GM11168 (cell line): ENCODE data around the gene HSF4.
"Not testable (repeated sequence)": the region's sequence is repeated elsewhere in the genome, so short reads cannot be mapped to it uniquely, and the experiment has no call there.

ENCODE experiments used
- in situ Hi-C: fragments of 300-500 bp; cut with MboI; formaldehyde crosslinking; loops from one replicate; pipeline ENCODE4 v1.12.0; 2022; ENCODE audit warnings: low sequenced_read_pairs; ENCODE audit not compliant: unreplicated experiment

Gene HSF4

GRCh38 chr16:67164599-67165061 is at the start of gene HSF4:
Gene HSF4, plus strand, starts transcription at chr16:67164745. Its CDS starts 67 bp downstream, at chr16:67164812.
- in situ Hi-C loops = no loop called here

GRCh38 chr16:67114793-67115192 is 49.8 kb upstream of the HSF4 start:
- in situ Hi-C loops = no loop called here

GRCh38 chr16:67115639-67116038 is 48.9 kb upstream of the HSF4 start:
- in situ Hi-C loops = no loop called here

GRCh38 chr16:67116388-67117311 is 47.9 kb upstream of the HSF4 start:
- in situ Hi-C loops = no loop called here

- in situ Hi-C loops = no loop called here
These were observed 46.8 kb upstream of the HSF4 start for GRCh38 chr16:67117716-67118115.

GRCh38 chr16:67120025-67120424 is 44.5 kb upstream of the HSF4 start:
- in situ Hi-C loops = no loop called here

GRCh38 chr16:67122799-67123198 is 41.7 kb upstream of the HSF4 start:
- in situ Hi-C loops = not testable (repeated sequence)

- in situ Hi-C loops = no loop called here
These were observed 36.1 kb upstream of the HSF4 start for GRCh38 chr16:67128417-67128816.

GRCh38 chr16:67128887-67129286 is 35.7 kb upstream of the HSF4 start:
- in situ Hi-C loops = no loop called here

- in situ Hi-C loops = no loop called here
These were observed 35.1 kb upstream of the HSF4 start for GRCh38 chr16:67129422-67129821.

- in situ Hi-C loops = no loop called here
These were observed 26.9 kb upstream of the HSF4 start for GRCh38 chr16:67137605-67138004.

- in situ Hi-C loops = no loop called here
These were observed 23.2 kb upstream of the HSF4 start for GRCh38 chr16:67141391-67141790.

- in situ Hi-C loops = no loop called here
These were observed 22.2 kb upstream of the HSF4 start for GRCh38 chr16:67142342-67142741.

- in situ Hi-C loops = no loop called here
These were observed 19.6 kb upstream of the HSF4 start for GRCh38 chr16:67144943-67145342.

GRCh38 chr16:67145746-67146145 is 18.8 kb upstream of the HSF4 start:
- in situ Hi-C loops = no loop called here

GRCh38 chr16:67146523-67147357 is 17.8 kb upstream of the HSF4 start:
- in situ Hi-C loops = no loop called here

GRCh38 chr16:67147437-67148140 is 17.0 kb upstream of the HSF4 start:
- in situ Hi-C loops = no loop called here

- in situ Hi-C loops = no loop called here
These were observed 16.3 kb upstream of the HSF4 start for GRCh38 chr16:67148221-67148620.

GRCh38 chr16:67148656-67149275 is 15.8 kb upstream of the HSF4 start:
- in situ Hi-C loops = no loop called here
